ENCODE measurements around the gene HPCA.
A peak's percentile ranks its signal among the peaks of the same experiment; 100 is the strongest.

GRCh38 chr1:32876341-32877210 lies 9.7 kb upstream of the HPCA start:
- TF ChIP-seq, protein P1, sequence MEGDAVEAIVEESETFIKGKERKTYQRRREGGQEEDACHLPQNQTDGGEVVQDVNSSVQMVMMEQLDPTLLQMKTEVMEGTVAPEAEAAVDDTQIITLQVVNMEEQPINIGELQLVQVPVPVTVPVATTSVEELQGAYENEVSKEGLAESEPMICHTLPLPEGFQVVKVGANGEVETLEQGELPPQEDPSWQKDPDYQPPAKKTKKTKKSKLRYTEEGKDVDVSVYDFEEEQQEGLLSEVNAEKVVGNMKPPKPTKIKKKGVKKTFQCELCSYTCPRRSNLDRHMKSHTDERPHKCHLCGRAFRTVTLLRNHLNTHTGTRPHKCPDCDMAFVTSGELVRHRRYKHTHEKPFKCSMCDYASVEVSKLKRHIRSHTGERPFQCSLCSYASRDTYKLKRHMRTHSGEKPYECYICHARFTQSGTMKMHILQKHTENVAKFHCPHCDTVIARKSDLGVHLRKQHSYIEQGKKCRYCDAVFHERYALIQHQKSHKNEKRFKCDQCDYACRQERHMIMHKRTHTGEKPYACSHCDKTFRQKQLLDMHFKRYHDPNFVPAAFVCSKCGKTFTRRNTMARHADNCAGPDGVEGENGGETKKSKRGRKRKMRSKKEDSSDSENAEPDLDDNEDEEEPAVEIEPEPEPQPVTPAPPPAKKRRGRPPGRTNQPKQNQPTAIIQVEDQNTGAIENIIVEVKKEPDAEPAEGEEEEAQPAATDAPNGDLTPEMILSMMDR (IDR thresholded peaks at IDR 0.05), result peak; percentile 62 to 89 (median 83)
- TF ChIP-seq POLR2A (IDR thresholded peaks at IDR 0.05), result no peak
